ENCODE results near the gene FBLN1. TPM values are rescaled to one million over a fixed set of nuclear protein-coding genes. Genes with fewer than 3 reads are reported as not detected.

The FBLN1 gene
- total RNA-seq, 1 donor from 2014 or later = 307 TPM

Other genes with a start within 250 kb of the FBLN1 start
- gene UPK3A, start 217.9 kb upstream of the FBLN1 start, total RNA-seq = not detected
- gene FAM118A, start 192.9 kb upstream of the FBLN1 start, total RNA-seq = 19.8 TPM
- not detected for gene SMC1B, start 89.3 kb upstream of the FBLN1 start, total RNA-seq
- 2.6 TPM for gene RIBC2, start 89.2 kb upstream of the FBLN1 start, total RNA-seq
- gene ATXN10, start 169.0 kb downstream of the FBLN1 start, total RNA-seq = 106 TPM